Heart right ventricle (tissue), 16 donors: ENCODE measurements around the gene DNAJC30. TPM values are rescaled to one million over a fixed set of nuclear protein-coding genes. Genes with fewer than 3 reads are reported as not detected.
"Not testable (repeated sequence)": the region's sequence is repeated elsewhere in the genome, so short reads cannot be mapped to it uniquely, and the experiment has no call there.

ENCODE experiments used
- ATAC-seq, 8 donors: fragments of 200-7000 bp; cut with Tn5 transposase; one replicate each; pipeline ENCODE4 v1.9.1; 2020; ENCODE audit warnings: mild to moderate bottlenecking in 8 of 8, moderate library complexity in 8 of 8, moderate number of reproducible peaks in 1 of 8
- DNase-seq, 2 donors: peaks; one replicate each; pipeline ENCODE4 v3.0.0-alpha.2; 2020
- H3K27ac ChIP-seq, 10 donors: fragments of 200-600 bp; sonication (generic) in 2 of 10; one replicate each; pipeline versions ENCODE4 v1.5.0 to v1.8.0; 2020 to 2022; ENCODE audit warnings: mild to moderate bottlenecking in 3 of 10
- H3K27me3 ChIP-seq, 7 donors: fragments of 200-600 bp; one replicate each; pipeline ENCODE4 v1.8.0; 2021 to 2022; ENCODE audit warnings: mild to moderate bottlenecking in 2 of 7
- H3K36me3 ChIP-seq, 9 donors: fragments of 200-600 bp; sonication (generic) in 1 of 9; one replicate each; pipeline versions ENCODE4 v1.5.0 to v1.8.0; 2020 to 2022; ENCODE audit warnings: mild to moderate bottlenecking in 2 of 9
- H3K4me1 ChIP-seq, 9 donors: fragments of 200-600 bp; sonication (generic) in 1 of 9; one replicate each; pipeline versions ENCODE4 v1.5.0 to v1.8.0; 2020 to 2022; ENCODE audit warnings: mild to moderate bottlenecking in 4 of 9
- H3K4me3 ChIP-seq, 10 donors: fragments of 200-600 bp; sonication (generic) in 2 of 10; one replicate each; pipeline versions ENCODE4 v1.5.0 to v1.8.0; 2020 to 2022; ENCODE audit warnings: mild to moderate bottlenecking in 7 of 10, moderate library complexity in 2 of 10
- H3K9me3 ChIP-seq, 11 donors: fragments of 200-600 bp in 10 of 11; sonication (generic) in 2 of 11; one replicate each; pipeline versions ENCODE4 v1.5.0 to v1.8.0; 2013 to 2022; ENCODE audit warnings: mild to moderate bottlenecking in 2 of 11, control low read depth in 1 of 11, moderate library complexity in 1 of 11
- WGBS, 2 donors: extraction: QIAGEN DNeasy Blood & Tissue Kit; methylation state at CpG; one replicate each; pipeline ENCODE4 v1.1.7; 2013; ENCODE audit warnings: inconsistent platforms in 1 of 2; 5-methylcytosine and 5-hydroxymethylcytosine counted together
- intact Hi-C, 10 donors: fragments of 100-400 bp; cut with DNase I; formaldehyde crosslinking; loops; one replicate each; pipeline versions ENCODE4 v1.11.1 to v1.14.2; 2022
- polyA plus RNA-seq, 2 donors: library from polyadenylated mRNA; stranded (reverse); fragments of 200-250 nt; gene quantifications; one replicate each; pipeline ENCODE4 v1.2.3, GENCODE V29; 2013
- total RNA-seq, 10 donors: library from RNA; stranded (reverse); fragmentation: NEBNext Ultra II Directional in 3 of 10; extraction: Animal tissue kit (Norgen Biotek cat#: 25700) in 3 of 10; gene quantifications; one replicate each; pipeline versions ENCODE4 v1.2.1 to v1.2.4, GENCODE V29; 2021 to 2023
- TF ChIP-seq, protein P1 (sequence below), 9 donors: fragments of 200-600 bp; sonication (generic) in 2 of 9; IDR thresholded peaks; one replicate each; pipeline versions ENCODE4 v1.5.0 to v1.8.0; 2021 to 2022; ENCODE audit warnings: antibody characterized with exemption in 9 of 9, mild to moderate bottlenecking in 5 of 9, moderate library complexity in 1 of 9
- donor health status: Arrhythmogenic right ventricular cardiomyopathy.
- donor health status: ischemic (EF 13 %, LVEDD 7.1; RV severe dilation, severe dysfunction).
- donor health status: healthy with polysubstance abuse.
- donor health status: DM: no; HTN: yes; CAD: no.
- donor health status: DM: no; HTN: no; CAD: no.
- donor health status: ischemic (EF 25% LVEDD 6.9; RV normal size, moderate dysfunction).
- donor health status: ischemic (EF 25% LVEDD 5.7; RV mildly dilated, moderate dysfunction).
- donor health status: healthy.
- donor health status: DM: yes; HTN: yes; CAD: no.
- donor health status: Ischemic cardiomyopathy.
- donor health status: ischemic (EF 35%, LVEDD 5.7; RV mildly dilated, moderate dysfunction).
- donor health status: nonischemic (EF 11% LVEDD 7.7; RV severe dilation, severe dysfunction).
- donor health status: DM: yes; HTN: yes; CAD: no.
- donor health status: PGD.
- donor health status: ischemic (EF 29% LVEDD 5.4; RV normal size, mild dysfunction).
- donor health status: nonischemic (EF 23%, LVEDD 6.1; RV moderate dilation, normal function).

DNAJC30 gene
- total and polyA plus RNA-seq, 12 donors = 9.1 to 20.8 (median 15.4) TPM

DNA sequence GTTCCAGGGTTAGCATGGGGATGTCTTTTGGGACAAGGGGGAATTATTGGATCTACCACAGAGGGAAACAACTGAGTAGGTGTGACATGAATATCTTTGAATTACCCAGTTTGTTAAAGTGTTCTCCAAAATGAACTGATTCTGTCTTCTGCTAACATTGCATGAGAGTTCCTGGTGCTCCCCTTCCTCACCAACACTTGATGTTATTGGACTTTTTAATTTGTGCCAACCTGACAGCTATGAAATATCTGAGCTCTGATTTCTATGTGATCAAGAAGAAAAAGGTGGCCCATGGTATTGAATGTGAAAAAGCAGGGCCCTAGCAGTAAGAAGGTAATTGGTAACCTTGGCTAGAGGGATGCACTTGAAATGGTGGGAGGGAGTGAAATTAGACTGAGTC is 20.2 kb downstream of the DNAJC30 start:
- TF ChIP-seq, protein P1, sequence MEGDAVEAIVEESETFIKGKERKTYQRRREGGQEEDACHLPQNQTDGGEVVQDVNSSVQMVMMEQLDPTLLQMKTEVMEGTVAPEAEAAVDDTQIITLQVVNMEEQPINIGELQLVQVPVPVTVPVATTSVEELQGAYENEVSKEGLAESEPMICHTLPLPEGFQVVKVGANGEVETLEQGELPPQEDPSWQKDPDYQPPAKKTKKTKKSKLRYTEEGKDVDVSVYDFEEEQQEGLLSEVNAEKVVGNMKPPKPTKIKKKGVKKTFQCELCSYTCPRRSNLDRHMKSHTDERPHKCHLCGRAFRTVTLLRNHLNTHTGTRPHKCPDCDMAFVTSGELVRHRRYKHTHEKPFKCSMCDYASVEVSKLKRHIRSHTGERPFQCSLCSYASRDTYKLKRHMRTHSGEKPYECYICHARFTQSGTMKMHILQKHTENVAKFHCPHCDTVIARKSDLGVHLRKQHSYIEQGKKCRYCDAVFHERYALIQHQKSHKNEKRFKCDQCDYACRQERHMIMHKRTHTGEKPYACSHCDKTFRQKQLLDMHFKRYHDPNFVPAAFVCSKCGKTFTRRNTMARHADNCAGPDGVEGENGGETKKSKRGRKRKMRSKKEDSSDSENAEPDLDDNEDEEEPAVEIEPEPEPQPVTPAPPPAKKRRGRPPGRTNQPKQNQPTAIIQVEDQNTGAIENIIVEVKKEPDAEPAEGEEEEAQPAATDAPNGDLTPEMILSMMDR (IDR thresholded peaks at IDR 0.05) = no peak
- Histone ChIP-seq H3K4me3 (no peak overlapping the region), H3K9me3 (peaks cover 0 to 20% (median 3%) of the 10 kb centered on the region in 11 donors), H3K36me3 (no peaks in the 10 kb centered on the region), H3K27me3 (peaks cover 0 to 33% (median 0%) of the 10 kb centered on the region in 7 donors), H3K27ac (no peak overlapping the region), H3K4me1 (peaks cover 0 to 4% (median under 1%) of the 10 kb centered on the region in 9 donors)
- ATAC-seq (no peak), DNase-seq (no peak)
- intact Hi-C loops = loop anchor here in 2 of 10 donors (10.0 kb wide), 2 partner anchors 58 to 62 kb away; no protein-coding TSS in a partner anchor

DNA sequence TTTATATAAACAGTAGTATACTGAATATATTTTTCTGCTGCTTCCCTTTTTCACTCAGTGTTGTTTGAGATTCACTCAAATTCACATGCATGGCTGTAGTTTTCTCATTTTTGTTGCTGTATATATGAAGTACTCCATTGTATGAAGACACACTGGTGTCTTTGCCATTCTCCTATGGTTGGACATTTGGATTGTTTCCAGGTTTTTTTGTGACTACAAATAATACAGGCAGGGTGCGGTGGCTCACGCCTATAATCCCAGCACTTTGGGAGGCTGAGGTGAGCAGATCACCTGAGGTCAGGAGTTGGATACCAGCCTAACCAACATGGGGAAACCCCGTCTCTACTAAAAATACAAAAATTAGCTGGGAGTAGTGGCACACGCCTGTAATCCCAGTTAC is 22.7 kb downstream of the DNAJC30 start:
- not testable (repeated sequence) for H3K4me1 ChIP-seq, ATAC-seq, DNase-seq, H3K36me3 ChIP-seq, H3K4me3 ChIP-seq, H3K27ac ChIP-seq
- Histone ChIP-seq H3K27me3 (peaks cover 0 to 22% (median 0%) of the 10 kb centered on the region in 7 donors), H3K9me3 (peaks cover 0 to 20% (median 3%) of the 10 kb centered on the region in 11 donors)
- WGBS, 2 donors = 70 to 74% methylated on average over 4 of the region's 4 CpGs
- intact Hi-C loops = loop anchor here in 2 of 10 donors (10.0 kb wide), 2 partner anchors 56 to 64 kb away; no protein-coding TSS in a partner anchor

DNA sequence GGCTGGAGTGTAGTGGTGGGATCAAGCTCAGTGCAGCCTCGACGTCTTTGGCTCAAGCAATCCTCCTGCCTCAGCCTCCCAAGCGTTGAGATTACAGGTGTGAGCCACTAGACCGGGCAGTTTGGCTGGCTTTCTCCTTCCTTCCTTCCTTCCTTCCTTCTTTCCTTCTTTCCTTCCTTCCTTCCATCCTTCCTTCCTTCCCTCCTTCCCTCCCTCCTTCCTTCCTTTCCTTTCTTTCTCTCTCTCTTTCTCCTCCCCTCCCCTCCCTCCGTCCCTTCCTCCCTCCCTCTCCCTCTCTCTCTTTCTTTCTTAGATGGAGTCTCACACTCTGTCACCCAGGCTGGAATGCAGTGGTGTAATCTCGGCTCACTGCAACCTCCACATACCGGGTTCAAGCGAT is 23.3 kb downstream of the DNAJC30 start:
- Histone ChIP-seq H3K27ac (no peak overlapping the region), H3K9me3 (peaks cover 0 to 20% (median 3%) of the 10 kb centered on the region in 11 donors), H3K4me3 (no peak overlapping the region), H3K4me1 (no peaks in the 10 kb centered on the region), H3K36me3 (no peaks in the 10 kb centered on the region), H3K27me3 (peaks cover 0 to 17% (median 0%) of the 10 kb centered on the region in 7 donors)
- DNase-seq (no peak), ATAC-seq (no peak)
- TF ChIP-seq, protein P1 (IDR thresholded peaks at IDR 0.05) = no peak
- WGBS, 2 donors = 57 to 60% methylated on average over 8 of the region's 8 CpGs
- intact Hi-C loops = loop anchor here in 2 of 10 donors (10.0 kb wide), 2 partner anchors 55 to 65 kb away; no protein-coding TSS in a partner anchor

DNA sequence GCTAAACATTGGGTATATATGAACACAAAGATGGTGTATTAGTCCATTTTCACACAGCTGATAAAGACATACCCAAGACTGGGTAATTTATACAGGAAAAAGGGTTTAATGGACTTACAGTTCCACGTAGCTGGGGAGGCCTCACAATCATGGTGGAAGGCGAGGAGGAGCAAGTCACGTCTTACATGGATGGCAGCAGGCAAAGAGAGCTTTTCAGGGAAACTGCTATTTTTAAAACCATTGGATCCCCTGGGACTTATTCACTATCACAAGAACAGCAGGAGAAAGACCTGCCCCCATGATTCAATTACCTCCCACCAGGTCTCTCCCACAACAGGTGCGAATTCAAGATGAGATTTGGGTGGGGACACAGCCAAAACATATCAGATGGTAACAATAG is 27.9 kb downstream of the DNAJC30 start:
- intact Hi-C loops, H3K4me3 ChIP-seq, H3K36me3 ChIP-seq, H3K4me1 ChIP-seq, H3K27ac ChIP-seq, ATAC-seq, H3K9me3 ChIP-seq, DNase-seq: not testable (repeated sequence)
- 78 to 82% methylated on average over 4 of the region's 4 CpGs for WGBS, 2 donors
- peaks cover 0 to 31% (median 19%) of the 10 kb centered on the region in 7 donors for H3K27me3 ChIP-seq

DNA sequence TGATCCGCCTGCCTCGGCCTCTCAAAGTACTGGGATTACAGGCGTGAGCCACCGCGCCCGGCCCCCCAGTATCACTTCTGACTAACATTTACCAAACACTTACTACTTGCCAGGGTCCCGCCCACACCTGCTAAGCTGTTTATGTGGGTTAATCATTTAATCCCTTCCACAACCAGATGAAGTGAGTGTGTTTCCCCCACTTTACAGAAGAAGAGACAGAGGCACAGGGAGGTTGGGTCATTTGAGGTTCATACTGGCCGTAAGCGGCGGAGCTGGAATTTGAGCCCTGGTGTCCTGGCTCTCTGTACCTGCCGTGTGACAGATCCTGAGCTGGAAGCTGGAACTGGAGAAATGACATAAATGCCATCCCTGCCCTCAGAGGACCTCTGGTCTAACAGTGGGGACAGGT is 30.7 kb downstream of the DNAJC30 start:
- 81 to 86% methylated on average over 11 of the region's 11 CpGs for WGBS, 2 donors
- no peaks in the 10 kb centered on the region for H3K36me3 ChIP-seq
- DNase-seq (no peak), ATAC-seq (no peak)
- H3K4me3 ChIP-seq = no peak overlapping the region
- H3K4me1 ChIP-seq = peaks cover 0 to 5% (median 5%) of the 10 kb centered on the region in 9 donors
- no peaks in the 10 kb centered on the region for H3K9me3 ChIP-seq
- H3K27me3 ChIP-seq = peaks cover 0 to 54% (median 37%) of the 10 kb centered on the region in 7 donors
- no peak overlapping the region for H3K27ac ChIP-seq
- intact Hi-C loops = no loop called here
- TF ChIP-seq, protein P1 (IDR thresholded peaks at IDR 0.05) = no peak
